WI38 (cell line): Measurements from ENCODE around the gene ADGRD2.

Experiments
- H3K4me3 ChIP-seq: 2 replicates; pipeline ENCODE4 v1.5.1; 2011; ENCODE audit warnings: low read depth, mild to moderate bottlenecking, control low read depth, low read length
- CTCF ChIP-seq: IDR thresholded peaks from 2 replicates; pipeline ENCODE4 v1.5.1; 2012; ENCODE audit warnings: low read depth, mild to moderate bottlenecking, control low read depth, low read length

Gene ADGRD2

GRCh38 chr9:124485936-124486335 is 35.7 kb downstream of the ADGRD2 start:
- no peak for TF ChIP-seq CTCF
- H3K4me3 ChIP-seq, result no peak overlapping the region

- no peak overlapping the region for H3K4me3 ChIP-seq
- no peak for TF ChIP-seq CTCF
Measured at GRCh38 chr9:124486778-124487259, 36.6 kb downstream of the ADGRD2 start.

DNA sequence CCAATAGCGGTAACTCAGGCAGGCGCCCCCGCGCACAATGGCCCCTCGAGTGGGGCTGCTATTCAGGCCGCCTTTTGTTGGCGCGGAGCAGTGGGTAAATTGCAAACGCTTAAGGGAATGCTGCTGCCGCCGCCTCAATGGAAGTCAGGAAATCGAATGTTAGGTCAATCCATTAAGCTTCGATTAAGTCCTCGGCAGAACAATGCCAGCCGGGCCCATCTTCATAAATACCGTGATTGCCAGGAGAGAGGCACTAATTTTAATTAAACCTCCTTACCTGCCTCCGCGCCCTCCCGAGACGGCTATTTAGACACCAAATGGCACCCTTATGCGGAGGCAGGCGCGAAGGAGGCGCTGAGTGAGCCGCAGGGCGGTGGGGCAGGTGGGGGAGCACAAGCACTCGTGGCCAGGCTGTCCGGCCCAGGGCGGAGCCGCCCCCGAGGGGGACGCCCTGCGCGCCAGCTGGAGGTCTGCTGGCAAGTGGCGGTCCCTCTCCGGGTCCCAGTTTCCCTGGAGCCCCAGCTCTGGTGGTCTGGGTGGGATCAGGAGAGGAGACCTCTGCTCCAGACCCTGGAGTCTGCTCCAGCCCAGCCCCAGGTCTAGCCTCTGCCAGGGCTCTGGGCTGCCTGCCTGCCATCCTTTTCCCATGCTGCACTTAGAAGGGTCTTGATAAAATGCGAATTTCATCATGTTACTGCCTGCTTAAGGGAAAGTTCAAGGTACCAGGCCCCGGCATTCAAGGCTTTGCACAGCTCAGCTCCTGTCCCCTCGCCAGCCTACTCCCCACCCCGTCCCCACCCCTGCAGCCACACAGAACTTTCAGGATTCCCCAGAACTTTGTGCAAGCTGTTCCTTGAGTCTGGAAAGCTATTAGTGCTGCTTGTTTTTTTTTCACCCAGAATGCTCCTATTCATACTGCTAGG is 37.3 kb downstream of the ADGRD2 start:
- no peak overlapping the region for H3K4me3 ChIP-seq
- TF ChIP-seq CTCF, result no peak

DNA sequence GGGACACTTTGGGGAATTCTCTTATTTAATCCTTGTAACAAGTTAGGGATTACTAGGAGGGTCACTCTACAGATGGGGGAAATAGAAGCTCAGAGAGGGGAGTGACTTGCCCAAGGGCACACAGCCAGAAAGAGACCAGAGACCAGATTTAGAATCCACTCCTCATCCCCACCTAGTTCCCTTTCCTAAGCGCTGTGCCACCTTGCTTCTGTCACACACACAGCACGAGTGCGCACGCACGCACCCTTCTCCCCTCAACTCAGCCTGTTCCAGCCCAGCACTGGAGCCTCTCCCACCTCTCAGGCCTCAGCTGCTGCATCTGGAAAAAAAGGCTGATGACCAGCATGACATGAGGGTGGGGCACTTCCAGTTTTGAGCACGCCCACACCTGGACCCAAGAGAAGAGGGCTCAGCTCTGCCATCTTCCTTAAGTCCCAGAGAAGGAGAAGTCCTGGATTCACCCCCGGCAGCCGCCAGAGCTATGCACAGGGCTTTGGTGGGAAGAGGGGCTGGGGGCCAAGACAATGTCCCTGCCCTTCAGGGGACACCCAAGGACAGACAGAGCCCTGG is 38.5 kb downstream of the ADGRD2 start:
- no peak for TF ChIP-seq CTCF
- H3K4me3 ChIP-seq, result no peak overlapping the region

- TF ChIP-seq CTCF, result no peak
- no peak overlapping the region for H3K4me3 ChIP-seq
Measured at GRCh38 chr9:124489222-124489621, 39.0 kb downstream of the ADGRD2 start.

DNA sequence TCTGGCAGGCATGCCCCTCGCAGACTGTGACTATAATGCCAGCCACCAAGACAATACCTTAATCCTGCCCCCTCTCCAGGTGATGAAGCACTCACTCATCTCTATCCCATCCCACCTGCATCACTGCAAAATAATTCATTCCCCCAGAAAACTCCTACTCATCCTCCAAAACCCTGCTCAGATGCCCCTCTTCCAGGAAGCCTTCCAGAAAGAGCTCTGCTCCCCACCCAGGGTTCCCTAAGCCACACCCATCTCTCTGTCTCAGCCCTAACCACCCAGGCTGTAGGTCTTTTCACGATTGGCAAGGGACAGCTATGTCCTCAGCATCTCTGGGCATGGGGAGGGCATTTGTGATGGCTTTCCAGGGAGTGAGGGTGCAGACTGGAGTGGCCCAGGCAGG is 39.8 kb downstream of the ADGRD2 start:
- TF ChIP-seq CTCF, result no peak
- no peak overlapping the region for H3K4me3 ChIP-seq
